ENCODE measurements around the gene PTPRC.

The PTPRC gene

DNA sequence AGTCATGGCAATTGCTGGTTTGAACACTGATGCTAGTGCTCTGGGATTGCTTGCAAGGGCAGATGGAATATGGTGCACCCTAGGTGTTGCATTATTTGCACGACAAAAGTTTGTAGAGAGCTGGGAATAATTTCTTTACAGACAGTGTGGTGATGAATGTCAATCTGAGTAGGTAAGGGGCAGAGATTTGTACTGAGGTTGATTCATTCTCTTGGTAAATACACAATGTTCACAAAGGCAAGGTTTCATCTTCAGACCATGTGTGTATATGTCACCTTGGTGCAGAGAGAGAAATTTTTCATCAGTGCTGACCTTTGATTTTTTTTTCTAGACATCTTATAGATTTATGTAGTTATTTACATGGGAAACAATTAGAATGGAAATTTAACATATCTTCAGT lies 5.0 kb downstream of the PTPRC start:
- no peak for DNase-seq (ENCODE audit: low read depth in 3 of 3)

DNA sequence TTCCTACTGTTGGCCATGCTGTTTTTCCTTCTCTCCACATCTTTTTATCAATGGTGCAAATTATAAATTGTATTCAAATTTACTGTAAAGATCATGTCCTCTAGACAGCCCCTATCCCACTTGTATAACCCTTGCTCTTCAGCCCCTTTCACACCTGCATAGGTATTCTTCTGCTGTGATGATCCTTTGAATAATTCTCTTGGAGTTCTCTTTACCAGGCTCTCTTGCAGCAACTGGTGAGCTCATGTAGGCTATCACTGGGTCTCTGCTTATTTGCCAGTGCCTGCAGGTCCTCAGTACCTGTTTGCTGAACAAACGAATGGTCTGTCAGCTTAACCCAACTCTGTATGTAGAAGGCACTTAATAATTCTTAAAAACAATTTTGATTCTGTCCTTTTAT lies 8.2 kb downstream of the PTPRC start:
- DNase-seq (ENCODE audit: low read depth in 3 of 3), result no peak

- no peak for DNase-seq (ENCODE audit: low read depth in 3 of 3)
These were observed 9.8 kb downstream of the PTPRC start for GRCh38 chr1:198648592-198648991.

DNA sequence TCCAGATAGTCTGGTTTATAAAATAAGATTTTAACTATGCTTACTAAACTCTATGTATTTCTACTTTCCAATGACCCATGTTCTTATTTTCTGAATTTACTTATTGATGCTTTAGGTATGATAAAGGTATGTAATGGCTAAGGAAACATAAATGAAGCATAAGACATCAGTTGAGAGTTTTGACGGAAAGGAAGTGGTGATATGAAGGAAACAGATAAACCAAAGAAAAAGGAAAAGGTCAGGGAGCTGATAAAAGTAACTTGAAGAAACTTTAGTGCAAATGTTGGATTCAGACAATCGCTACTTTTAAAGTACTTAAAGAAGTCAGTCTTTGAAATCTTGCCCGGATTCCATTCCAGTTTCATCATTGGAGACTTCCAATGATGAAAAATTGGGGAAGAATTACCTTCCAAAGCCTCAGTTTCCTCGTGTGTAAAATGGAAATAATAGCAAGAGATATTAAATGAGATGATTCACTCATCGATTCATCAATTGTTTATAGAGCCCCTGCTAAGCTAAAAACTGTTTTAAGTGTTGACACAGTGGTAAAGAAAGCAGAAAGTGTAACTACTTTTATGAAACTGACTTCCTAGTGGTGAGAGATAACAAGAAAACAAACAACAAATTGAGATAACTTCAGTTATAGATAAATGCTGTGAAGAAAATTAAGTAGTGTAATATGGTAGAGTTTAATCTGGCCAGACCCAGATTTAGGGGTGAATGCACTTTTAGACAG lies 10.6 kb downstream of the PTPRC start:
- no peak for DNase-seq (ENCODE audit: low read depth in 3 of 3)

DNA sequence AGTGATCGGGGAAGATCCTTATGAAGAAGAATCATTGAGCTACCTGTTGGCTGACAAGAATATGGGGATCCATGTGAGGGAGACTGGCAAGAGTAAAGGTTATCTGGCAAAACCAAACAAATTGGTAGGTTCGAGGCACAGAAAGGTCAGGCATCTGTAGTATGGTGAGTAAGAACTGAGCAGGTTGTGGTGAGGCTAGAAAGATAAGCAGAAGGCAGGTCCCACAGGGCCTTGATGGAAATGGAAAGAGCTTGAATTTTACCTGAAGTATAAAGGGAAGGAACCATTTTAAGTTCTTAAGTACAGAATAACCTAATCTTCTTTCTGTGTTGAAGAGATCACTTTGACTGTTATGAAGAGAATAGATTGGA lies 11.1 kb downstream of the PTPRC start:
- no peak for DNase-seq (ENCODE audit: low read depth in 3 of 3)

DNA sequence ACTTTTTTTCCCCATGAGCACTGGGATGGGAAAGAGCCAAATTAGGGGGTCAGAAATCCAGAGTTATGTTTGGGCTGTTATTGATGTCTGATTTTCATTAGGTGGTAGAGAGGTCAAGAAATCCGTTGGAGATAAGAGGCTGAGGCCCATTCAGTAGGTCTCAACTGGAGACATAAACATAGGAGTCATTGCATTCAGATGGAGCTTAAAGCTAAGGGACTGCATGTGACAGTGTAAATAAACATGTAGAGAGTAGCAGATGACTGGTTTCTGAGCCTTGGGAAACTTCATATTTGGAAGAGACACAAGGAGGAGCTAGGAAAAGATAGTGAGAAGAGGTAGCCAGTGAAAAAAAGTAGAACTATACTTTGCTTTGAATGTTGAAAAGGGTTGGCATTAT lies 11.7 kb downstream of the PTPRC start:
- DNase-seq (ENCODE audit: low read depth in 3 of 3), result no peak

DNA sequence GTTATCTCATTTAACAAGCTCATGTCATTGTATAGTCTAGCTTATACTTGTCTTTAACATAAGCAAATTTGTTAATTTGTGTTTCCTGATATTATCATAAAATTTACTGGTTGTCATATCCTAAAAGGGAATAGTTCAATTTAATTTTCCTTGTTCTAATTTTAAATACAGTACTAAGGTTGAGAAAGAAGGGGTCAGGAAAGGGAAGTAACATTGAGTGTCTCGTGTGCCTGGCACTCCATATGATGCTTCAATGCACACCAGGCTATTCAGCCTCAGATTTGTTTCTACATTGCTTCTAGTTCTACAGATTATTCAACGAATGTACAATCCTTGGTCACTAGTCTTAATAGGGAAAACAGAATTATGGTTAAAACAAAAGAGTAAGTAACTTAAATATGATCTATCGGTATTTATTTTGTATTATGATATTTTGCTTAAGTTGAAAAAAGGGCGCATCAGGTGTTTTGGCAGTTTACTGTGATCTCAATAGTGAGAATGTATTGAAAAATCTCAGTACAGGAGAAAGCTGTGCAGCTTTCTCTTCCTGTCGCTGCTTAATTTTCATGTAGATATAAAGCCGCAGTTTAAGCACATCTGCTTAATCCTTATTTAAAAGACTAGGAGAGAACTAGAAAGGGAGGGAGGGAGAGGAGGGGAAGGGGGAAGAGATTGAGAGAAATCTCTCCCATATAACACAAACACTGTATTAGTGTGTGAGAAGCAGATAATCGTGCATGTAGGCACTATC lies 13.0 kb downstream of the PTPRC start:
- DNase-seq (ENCODE audit: low read depth in 3 of 3), result no peak

DNA sequence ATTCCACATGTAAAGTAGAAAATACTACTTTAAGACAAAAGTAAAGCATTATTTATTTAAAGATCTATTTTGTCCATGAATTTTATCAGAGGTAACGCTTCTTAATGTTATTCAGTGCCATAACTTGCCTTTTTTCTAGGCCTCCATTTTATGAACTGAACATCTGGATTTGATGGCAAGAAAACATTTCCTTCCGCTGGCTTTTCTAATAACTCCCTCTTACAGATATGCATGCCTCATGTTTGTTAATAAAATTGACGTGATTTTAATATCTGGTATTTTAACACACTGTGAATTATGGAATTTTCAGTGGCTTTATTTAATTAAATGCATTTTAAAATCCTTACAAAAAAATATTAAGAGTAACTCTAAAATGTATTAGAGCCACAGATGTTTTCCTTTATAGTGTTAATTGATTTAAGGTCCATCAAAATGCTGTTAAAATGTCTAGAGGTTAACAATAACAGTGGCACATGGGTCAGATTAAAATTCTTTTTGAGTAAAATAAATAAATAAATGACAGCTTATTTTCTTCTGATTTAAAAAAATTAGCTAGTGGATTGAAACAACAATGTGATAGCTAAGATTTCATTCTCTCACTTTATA lies 15.1 kb downstream of the PTPRC start:
- DNase-seq (ENCODE audit: low read depth in 3 of 3), result no peak

- no peak for DNase-seq (ENCODE audit: low read depth in 3 of 3)
These were observed 16.8 kb downstream of the PTPRC start for GRCh38 chr1:198655459-198656121.

GRCh38 chr1:198656500-198656932 lies 17.7 kb downstream of the PTPRC start:
- peak in 1 of 3 donors; percentile 65 for DNase-seq (ENCODE audit: low read depth in 3 of 3)

DNA sequence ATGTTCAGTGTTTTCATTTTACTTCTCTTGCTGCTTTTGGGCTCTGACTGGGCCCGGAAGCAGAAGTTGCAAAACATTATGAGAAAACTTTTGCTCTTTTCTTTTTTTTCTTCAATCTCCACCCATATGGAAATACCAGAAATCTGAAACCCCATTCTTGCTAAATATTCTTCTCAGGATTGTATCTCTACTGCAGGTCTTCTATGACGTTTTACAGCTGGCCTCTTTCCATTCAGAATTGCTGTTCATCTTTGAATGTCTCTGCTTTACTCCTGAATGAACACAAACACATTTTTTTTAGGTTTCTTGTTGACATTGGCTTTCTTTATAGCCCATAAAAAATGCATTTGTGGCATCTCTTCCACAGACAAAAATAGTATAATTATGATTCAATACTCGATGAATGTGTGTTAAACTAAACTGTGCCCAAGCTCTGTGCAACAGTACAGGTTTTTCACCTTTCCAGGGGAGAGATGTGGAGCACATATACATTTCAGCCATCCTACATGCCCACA lies 18.8 kb downstream of the PTPRC start:
- no peak for DNase-seq (ENCODE audit: low read depth in 3 of 3)

- no peak for DNase-seq (ENCODE audit: low read depth in 3 of 3)
These were observed 21.8 kb downstream of the PTPRC start for GRCh38 chr1:198660341-198661261.

- no peak for DNase-seq (ENCODE audit: low read depth in 3 of 3)
These were observed 24.0 kb downstream of the PTPRC start for GRCh38 chr1:198662821-198663220.

DNA sequence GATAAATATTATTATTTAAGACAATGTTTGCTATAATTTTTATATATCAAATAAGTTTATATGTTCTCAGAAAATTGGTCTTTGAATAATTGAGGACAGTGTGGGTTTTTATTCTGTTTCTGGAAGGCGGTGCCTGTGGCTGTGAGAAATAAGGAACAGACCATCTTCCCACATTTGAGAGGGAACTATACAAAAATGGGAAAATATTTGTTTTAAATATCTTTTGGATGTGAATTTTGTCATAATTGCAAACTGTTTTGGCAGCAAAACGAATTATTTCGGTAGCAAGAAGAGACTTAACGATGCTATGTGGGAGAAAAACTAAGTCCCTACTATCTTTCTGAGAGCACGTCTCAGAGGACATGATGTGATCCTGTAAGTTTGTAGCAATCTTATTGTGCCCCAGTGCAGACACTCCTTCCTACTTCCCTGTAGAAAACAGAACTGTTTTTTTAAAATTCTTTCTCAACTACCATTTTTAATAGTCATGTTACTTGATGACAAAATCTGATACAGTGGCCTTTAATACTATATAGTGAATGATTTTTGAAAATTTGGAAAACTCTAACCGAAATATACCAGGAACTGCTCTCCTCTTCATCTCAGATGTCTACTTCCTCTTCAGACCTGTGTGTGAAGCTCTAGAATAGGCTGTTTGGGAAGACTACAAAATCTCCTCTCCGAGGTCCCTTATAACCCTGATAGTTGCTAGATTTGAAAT lies 25.4 kb downstream of the PTPRC start:
- no peak for DNase-seq (ENCODE audit: low read depth in 3 of 3)

- DNase-seq (ENCODE audit: low read depth in 3 of 3), result no peak
These were observed 28.3 kb downstream of the PTPRC start for GRCh38 chr1:198667186-198667585.

DNA sequence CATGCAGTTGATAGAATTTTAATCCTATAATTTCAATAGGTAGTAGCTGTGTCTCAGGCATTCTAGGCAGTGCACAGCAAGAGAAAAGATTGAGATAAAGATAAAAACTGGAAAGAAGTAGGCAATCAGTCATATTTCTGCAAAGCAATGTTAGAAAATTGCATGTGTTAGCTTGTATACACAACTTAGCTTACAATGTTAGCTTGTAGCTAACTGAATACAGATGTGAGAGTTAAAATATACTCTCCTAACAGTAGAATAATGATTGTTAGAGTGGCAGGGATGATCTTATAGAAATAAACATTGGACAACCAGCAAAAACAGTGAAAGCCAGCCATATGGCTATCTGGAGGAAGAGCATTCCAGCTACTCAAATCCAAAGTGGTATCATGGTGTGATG lies 29.0 kb downstream of the PTPRC start:
- no peak for DNase-seq (ENCODE audit: low read depth in 3 of 3)

- no peak for DNase-seq (ENCODE audit: low read depth in 3 of 3)
These were observed 30.3 kb downstream of the PTPRC start for GRCh38 chr1:198669023-198669698.

- DNase-seq (ENCODE audit: low read depth in 3 of 3), result no peak
These were observed 30.9 kb downstream of the PTPRC start for GRCh38 chr1:198669771-198670170.

- DNase-seq (ENCODE audit: low read depth in 3 of 3), result no peak
These were observed 32.3 kb downstream of the PTPRC start for GRCh38 chr1:198671136-198671535.

GRCh38 chr1:198672124-198672523 lies 33.3 kb downstream of the PTPRC start:
- no peak for DNase-seq (ENCODE audit: low read depth in 3 of 3)
